ENCODE measurements around the gene ZNF662.

- TF ChIP-seq CTCF (IDR thresholded peaks at IDR 0.05) (no peak), POLR2A (IDR thresholded peaks at IDR 0.05) (no peak)
These were observed 29.5 kb downstream of the ZNF662 start for GRCh38 chr3:42935472-42935871.
